ENCODE results near the gene PEMT.

PEMT gene

DNA sequence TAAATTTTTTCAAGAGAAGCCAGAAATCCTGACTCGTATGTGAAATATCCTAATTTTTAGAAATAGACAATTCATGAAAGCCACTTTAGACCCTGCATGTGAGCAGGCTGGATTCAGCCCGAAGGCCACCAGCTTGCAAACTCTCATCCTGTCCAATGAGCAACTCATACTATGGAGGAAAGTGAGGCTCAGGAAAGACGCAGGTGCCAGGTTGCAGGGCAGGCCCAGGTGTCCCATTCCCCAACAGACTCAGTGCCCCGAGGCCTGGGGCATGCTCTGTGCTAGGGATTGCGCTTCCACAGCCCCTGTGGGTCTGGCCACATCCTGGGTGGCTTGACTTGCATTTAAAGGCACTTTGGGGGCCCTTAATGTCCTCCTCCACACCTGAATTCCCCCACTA, 78.6 kb downstream of the PEMT start:
- no peak for DNase-seq

DNA sequence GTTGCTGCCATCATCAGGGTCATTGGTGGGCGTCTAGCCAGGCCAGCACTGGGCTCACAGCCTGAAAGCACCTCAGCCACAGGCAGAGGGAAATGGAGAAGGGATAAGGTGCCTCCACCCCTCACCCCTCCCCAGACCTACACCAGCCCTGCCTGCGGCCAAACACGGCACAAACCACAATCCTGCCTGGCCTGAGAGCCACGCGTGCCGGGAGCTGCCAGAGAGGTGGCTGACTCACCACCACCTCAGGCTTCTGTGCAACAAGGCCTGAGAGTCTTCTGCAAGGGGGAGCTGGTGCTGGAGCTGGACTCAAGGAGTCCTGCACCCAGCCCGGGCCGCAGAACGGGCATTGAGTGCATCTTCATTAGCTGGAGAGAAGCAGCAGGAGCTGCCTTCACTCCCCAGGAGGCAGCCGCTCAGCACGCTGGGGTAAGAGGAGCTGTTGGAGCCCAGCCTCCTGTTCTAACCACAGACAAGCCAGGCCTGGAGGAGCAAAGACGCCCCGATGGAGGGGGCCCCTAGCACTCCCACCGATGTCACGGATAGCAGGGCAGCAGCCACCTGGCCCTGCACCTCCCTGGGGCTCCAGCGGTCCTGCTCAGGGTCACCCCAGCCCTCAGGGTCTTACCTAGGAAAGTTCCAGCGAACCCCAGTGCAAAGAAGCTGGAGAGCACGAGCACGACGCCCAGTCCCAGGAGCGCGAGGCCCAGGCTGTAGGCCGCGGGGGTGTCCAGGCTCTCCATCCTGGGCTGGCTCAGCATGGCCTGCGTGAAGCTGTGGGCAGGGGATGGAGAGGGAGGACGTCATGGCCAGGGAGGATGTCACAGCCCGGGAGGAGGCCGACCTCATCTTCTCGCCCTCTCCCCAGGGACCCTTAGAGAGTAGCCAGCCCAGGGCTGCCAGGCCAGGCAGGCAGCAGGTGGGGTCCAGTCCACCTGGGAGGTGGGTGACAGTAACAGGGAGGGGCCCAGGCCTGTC, 79.3 kb downstream of the PEMT start:
- DNase-seq = no peak

DNA sequence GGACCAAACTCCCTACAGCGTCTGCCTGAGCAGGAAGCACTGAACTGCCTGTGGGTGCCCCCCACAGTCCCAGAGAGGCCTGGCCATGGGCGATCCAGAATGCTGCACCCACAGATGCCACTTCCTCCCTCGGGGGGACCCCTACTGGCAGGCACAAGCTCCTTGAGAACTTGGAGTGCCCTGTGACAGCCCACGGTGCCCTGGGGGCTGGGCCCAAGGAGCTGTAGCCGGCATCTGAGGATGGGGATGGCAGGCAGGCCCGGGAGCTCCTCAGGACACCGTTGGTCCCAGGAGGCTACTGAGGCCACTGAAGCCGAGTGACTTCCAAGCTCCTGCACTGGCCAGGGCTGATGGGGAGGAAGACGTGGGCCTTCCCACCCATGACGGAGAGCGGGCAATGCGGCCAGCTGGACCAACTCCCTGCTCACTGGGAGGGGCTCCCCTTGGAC, 80.2 kb downstream of the PEMT start:
- DNase-seq = no peak

DNA sequence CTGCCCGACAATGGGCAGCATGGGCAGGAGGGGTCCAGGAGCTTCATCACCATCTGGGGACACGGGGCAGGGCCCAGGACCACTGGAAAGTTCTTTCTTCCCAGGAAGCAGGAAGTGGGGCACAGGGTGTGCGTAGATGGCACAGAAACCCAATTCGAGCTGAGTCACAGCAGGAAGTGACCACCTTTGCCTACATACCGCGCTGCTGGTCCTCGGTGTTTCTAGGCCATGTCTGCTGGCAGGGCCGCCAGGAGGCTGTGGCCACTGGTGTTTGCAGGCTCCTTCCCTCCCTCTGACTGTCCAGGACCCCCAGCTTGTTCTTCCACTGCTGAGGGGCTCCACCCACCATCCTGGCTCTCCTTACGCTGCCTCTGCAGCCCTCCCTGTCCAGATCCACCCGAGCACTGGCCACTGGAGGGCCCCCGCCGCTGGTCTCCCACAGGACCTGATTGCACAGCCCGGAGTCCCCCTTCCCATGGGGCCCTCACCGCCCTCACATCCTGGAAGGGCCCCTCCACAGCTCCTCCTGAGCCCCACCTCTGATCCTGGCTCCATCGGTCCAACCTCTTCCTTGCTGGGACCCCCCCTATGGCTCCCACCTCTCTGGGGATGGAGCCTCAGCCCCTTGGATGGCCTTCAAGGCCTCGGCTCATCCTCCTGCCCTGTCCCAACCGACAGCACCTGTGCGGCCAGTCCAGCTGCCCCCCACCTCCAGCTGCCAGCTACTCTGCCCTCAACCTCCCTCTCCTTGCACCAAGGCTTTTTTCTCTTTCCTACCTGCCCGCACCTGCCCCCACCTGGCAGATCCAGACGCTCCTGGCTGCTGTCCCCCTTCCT, 80.8 kb downstream of the PEMT start:
- no peak for DNase-seq

DNA sequence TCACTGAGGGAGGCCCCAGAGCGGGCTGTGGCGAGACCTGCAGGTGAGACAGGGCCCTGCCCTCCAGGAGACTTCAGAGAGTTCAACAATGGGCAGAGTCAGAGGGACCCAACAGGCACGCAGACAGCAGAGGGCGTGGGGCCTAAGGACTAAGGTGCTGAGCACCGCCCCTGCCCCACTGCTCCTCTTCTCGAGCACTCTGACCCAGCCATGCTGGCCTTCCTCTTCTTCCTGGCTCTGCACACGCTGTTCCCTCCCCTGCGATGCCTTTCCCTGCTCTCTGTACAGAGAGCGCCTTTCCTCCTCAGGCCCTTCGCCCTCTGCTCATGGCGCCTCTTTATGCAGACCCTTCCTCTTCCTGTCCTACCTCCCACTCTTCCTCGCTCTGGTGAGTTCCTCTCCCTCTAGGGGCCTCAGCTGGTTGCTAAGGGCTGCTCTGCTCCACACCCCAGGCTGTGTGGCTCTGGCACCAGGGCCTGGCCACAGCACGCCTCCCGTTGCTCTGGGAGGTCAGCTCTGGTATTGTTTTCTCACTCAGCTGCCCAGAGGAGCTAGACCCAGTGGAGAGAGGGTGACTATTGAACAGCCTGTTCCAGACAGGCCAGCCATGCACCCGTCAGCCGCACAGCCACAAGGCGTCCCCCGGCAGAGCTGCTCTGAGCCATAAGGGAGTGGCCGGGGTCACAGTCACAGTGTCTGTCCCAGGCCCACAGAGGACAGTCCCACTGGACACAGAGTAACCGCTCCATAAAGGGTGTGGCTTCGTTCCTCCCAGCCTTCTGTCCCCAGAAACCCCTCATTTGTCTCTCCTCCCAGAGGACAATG, 81.7 kb downstream of the PEMT start:
- no peak for DNase-seq

DNA sequence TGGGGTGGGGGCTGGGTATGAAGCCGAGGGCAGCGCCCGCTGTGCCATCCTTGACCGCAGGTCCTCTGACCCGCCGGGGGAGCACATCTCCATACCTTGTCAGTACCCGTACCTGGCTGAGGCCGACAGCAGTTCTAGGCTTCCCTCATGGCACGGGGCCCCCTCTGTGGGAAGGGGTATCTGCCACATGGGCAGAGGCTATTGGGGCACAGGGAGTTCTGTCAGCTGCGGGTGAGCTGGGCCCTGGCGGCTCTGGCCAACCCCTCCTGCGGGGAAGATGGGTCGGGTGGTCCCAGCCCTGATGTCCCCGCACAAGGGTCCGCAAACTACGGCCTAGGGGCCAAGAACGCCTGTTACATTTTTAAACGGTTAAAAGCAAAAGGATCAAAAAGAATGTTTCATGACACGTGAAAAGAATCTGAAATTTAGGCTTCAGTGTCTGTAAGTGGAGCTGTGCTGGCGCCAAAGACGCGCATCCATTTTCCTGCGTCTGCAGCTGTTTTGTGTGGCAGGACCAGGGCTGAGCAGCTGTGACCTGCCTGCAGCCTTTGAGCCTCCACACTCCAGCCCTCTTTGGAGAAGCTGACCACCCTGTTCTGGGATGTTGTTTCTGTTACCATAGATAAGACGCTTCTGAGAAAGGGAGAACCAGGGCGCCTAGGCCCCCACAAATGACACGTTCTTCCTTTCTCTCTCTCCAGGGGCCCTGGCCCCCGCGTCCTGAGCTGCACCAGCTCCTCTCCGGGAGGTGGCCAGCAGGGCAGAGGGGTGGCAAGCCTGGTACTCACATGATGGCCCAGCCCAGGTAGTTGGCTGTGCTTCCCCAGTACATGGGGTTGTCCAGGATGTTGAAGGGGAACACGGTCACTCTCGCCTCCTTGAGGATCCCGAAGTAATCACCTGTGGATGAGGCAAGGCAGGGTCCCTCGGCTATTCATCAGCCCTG, 82.6 kb downstream of the PEMT start:
- DNase-seq = no peak

DNA sequence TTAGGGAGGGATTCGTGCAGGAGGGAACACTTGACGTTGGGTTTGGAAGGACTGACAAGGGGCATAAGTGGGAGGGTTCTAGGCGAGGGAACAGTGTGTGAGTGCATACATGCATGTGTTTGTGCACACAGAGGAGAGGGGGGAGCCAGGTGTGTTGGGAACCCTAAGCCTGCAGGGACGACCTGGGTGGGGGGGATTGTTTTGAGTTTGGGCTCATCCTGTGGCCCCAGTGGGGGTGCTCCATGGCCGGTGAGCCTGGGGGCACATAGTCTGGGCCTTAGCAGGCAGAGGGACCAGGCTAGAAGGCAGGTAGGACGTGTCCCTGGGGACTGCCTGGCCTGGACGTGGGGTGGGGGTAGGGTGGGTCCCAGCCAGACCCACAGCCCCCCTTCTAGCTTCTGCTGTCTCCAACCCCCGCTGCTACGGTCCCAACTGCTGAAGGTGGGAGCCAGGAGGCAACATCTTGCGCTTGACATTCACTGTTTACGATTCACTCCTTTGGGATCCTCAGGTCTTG, 83.4 kb downstream of the PEMT start:
- no peak for DNase-seq

DNA sequence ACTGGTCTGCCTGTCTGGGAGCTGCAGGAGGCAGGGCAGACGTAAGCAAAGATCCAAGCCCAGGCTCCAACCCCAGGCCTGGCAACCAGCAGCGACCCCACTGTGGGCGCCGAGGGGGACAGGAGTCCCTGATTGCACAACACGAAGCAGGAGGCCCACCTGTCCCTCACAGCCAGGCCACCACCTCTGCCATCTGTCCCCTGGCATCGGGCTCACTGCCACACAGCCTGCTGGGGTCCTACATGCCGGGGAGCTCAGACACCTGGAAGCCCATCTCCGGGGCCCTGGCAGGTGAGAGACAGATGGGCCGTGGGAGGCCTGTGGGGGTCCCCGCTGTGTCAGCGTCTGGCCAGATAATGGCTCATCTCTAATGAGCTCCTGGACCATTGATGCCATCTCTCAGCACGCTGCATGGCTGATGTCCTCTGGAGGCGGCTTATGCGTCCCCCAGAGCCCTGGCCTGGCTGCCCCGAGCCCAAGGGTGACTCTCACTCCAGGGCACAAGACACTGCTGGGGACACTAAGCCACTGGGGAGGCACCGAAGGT, 84.0 kb downstream of the PEMT start:
- no peak for DNase-seq

DNA sequence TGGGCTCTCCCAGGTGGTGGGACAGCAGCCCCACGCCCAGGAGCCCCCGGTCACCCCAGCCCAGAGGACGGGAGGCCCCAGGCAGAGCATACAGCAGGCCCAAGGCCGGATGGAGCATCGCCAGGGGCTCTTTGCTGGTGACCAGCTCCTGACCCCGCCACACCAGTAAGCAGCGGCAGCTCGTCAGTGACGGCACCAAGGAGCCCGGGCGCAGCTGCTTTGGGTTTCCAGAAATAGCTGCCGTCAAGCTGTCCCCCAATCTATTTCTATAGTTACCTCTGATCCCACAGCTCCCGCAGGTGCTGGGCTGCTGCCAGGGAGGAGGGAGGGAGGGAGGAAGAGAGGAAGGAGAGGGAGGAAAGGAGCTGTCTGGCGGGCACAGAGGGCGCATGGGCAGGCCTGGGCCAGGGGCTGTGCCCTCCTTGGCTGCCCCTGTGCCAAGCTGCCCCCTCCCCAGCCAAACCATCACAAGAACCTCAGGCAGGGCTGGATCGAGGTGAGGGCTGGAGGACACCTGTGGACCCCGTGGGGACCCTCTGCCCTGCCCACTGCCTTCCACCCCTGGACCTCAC, 84.5 kb downstream of the PEMT start:
- no peak for DNase-seq

DNA sequence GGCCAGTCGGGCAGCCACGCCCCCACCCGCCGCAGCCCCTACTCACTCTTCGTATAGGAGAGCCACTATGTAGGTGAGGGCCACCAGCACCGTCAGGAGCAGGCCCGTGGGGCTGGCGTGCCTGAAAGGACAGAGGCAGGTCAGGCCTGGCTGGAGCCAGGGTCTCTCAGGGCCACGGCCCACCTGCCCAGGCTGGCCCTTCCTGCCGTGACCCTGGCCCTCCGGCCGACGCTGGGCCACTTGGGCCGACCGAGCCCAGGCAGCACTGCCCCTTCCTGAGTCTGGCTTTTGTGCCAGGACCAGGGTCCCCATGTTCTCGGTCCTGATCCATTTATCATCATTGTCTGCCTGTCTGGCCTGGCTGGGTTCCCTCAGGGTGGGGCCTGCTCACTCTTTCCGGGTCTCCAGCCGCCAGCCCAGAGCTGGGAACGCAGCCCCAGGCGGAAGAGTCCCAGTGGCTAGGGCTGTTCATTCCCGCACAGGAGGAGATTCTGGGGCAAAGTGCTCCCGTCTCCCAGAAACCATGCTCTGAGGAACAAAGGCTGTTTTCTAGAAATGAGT, 85.2 kb downstream of the PEMT start:
- DNase-seq = no peak

DNA sequence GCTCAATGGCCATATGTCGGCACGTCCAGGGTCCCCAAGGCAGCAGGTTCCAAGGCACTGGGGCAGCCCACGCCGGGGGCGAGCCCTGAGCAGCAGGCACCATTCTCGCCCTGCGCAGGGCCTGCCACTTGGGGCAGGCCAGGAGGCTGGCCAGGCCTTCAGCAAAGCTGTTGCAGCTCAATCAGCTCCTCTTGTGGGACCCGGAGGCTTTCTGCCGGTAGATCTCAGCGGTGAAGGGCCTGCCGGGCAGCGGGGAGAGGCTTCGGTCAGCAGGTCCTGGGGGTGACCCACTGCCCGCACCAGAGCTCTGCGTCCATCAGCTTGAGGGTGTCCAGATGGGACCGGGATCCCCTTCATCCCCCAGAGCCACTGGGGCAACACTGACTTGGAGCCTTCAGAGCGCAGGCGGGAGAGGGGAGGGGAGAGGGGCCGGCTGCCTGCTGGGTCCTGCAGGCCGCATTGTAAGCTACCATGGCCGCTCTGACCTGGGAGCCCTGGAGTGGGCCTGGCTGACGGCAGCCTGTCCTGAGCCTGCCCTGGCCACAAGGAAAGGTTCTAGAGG, 85.8 kb downstream of the PEMT start:
- DNase-seq = no peak

DNA sequence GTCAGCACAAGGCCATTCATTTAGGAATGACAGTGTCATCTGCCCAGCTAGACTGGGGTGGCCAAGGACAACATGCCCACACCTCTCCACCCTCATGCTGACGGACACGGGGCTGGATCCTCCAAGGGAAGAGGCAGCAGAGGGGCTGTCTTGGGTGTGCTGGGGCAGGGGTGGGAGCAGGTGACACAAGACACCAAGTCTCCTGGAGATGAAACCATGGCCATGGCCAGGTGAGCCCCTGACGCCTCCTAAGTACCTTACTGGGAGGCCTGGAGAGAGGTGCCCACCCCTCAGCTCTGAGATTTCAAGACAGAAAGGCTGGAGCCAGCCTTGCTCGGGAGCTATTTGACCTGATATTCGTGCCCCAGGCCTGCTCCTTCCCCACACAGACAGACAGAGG, 86.4 kb downstream of the PEMT start:
- no peak for DNase-seq

DNA sequence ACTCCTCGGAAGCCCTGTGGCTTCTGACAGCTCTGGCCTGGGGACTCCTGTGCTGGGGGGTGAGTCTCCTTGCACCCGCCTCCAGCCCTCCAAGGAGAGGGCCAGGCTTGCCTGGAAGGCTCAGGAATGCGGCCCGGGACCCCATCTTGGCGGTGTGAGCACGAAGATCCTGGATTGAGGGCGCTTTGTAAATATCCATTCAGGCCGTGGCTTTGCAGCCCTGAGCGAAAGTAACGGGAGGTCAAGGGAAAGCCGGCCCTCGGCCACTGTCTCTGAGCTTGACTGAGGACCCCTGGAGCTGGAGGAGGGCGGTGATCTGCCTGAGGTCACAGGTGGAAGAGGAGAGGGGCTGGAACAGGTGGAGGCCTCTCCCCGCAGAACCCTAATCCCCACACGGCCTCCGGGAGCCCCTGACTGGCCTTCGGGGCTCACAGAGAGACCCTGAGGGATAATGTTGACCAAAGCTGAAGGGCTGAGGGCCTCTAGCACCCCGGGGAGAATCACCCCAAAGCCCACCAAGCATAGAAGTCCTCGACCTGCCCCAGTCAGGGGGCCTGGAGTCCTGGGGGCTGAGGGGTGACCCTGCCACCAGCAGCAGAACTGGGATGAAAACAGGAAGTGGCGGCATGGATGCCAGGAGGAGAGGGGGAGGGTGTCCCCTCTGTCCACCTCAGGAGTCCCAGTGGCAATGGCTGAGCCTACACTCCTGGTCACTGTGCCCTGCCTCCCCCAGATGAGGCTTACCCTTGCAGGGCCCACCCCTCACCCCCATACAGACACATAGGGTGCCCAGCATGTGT, 87.0 kb downstream of the PEMT start:
- no peak for DNase-seq

DNA sequence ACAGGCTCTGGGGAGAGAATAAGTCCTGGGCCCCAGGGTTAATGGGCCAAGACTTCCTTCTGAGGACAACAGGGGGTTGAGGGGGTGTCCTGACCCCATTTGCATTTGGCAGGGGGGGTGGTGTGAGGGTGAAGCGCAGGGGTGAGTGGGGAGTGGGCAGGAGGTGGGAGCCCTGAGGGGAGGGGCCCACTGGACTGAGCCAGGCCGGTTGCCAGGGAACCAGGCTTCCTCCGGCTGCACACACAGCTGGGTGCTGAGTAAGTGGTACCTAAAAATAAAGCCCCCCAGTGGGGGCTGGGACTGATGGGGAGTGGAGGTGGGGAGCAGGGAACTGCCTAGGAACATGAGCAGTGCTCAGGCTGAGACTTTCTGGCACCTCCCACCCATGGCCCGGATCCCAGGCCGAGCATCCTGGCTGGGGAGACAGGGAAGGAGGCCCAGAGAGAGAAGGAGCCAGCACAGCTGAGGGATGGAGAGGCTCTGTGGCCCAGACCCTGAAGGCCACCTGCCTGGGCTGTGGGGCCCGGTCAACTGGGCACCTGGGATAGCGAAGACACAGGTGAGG, 87.9 kb downstream of the PEMT start:
- DNase-seq = no peak

DNA sequence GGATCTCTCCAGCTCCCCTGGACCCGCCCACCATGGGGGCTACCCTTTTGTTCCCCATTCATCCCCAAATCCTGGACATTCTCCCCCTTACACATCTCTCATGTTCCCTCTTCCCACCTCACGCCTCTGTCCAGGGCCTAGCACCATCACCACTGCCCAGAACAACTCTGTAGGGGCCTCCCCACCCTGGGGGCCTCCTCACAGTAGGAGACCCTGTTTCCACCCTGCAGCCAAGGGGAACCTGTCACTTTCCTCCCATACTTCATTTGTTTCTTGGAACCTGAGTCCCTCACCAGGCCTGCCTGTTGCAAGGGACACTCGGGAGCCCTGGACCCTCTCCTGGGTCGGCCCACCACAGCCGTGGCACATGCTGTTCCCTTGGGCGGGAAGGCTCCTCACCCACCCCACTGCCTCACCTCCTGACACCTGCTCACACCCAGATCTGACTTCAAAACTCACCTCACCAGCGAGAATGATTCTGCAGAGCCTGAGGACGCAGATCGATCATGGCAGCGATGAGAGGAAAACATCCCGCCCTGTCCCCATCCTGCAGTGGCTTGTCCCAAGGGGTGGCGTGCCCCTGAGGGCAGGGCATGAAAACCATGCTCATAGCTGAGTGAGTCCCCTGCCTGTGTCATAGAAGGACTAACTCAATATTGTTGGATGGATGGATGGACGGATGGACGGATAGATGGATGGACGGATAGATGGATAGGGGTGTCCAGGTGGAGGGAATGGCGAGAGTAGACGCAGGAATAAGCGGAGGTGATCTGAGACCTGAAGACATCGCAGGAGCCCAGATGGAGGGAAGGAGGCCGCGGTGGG, 88.6 kb downstream of the PEMT start:
- no peak for DNase-seq

DNA sequence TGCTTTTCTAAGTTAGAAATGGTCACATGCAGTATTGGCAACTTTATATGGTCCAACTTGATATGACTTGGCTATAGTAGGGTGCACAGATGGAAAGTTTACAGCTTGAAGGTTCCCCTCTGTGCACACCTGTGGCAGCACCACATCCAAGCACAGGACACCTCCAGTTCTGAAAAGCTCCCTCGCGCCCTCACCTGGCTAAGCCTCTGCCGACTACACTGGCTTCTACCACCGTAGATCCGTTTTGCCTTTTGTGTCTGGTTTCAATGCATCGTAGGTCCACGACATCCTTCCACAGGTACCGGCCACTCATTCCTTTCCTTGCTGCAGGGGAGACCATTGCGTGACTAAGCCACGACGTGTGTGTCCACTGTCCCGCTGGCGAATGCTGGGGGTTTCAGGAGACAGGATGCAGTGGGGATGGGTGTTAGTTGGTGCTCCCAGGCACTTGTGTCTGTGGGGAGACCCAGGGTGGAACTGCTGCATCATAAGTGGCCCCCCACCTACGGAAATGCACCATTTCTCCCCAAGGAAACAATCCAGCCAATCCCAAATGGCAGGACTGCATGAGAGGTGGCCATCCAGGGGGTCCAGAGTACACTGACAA, 90.4 kb downstream of the PEMT start:
- no peak for DNase-seq

DNA sequence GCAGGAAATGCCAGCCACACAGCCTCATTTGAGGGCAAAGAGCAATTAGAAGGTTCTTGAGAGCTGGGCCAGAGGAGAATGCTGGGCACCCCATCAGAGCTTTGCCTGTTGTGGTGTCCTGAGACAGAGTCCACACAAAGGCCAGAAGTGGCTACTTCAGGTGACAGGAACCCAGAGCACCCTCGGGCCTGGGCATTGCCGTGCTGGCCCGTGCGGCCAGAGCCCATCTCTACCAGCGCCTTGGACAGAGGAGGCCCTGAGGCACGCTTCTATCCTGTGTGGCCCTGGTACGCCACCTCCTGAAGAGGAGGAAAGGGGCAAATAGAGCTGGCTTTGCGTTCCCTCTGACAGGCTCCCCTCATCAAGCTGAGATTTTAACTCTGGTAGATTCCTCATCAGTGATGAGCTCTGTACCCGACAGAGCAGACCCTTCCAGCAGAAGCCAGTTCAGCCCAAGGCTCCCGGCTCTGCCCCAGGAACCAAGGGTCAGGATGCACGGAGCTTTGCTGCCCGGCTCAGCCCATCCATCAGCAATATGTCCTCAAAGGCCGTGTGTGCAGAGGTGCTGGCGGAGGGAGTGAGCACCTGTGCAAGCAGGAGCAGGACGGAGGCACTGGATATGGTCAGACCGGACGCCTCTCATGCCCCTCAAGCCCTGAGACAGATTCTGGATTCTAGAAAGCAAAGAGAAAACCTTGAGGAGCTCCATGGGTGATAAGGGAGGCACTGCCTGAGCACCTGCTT, 91.9 kb downstream of the PEMT start:
- no peak for DNase-seq
